Peyer's patch (tissue), 4 donors: ENCODE results near the gene HIBCH.

Source experiments
- CTCF ChIP-seq, 6 experiments: fragments of 450-650 bp in 4 of 6; fragments of 200-600 bp in 2 of 6; sonication (generic) in 1 of 6; IDR thresholded peaks; one replicate each; pipeline ENCODE4 v1.5.1; 2017 to 2019; ENCODE audit warnings: antibody characterized with exemption in 6 of 6, mild to moderate bottlenecking in 3 of 6, moderate library complexity in 1 of 6
- POLR2A ChIP-seq, 2 donors: fragments of 450-650 bp; IDR thresholded peaks; one replicate each; pipeline ENCODE4 v1.5.1; 2017; ENCODE audit warnings: antibody characterized with exemption in 2 of 2, mild to moderate bottlenecking in 2 of 2, moderate library complexity in 2 of 2

DNA sequence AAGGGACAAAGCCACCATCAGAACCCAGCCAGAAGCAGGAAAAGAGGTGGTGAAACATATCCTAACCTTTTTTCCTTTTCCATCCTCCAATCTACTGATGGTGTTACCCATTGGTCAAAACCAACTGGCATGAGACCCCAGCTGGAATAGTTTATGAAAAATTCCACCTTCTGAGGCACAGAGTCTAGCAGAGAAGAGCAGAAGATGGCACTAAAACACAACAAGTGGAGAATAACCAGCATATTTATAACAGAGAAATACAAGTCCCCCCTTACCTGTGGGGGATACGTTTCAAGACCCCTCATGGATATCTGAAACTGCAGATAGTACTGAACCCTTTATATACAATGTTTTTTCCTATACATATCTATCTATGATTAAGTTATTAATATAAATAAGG lies 18.8 kb upstream of the HIBCH start:
- no peak for TF ChIP-seq CTCF (IDR thresholded peaks at IDR 0.05)
- no peak for TF ChIP-seq POLR2A (IDR thresholded peaks at IDR 0.05)
